Activated CD8-positive, alpha-beta T cell treated with anti-CD3 and anti-CD28 coated beads, Interleukin-2, amount 10 ng/mL, durations not matched to agents 7 days and 5 days (primary cell): ENCODE measurements around the gene TMEM164. TPM values are rescaled to one million over a fixed set of nuclear protein-coding genes. Genes with fewer than 3 reads are reported as not detected.
A peak's percentile ranks its signal among the peaks of the same experiment; 100 is the strongest.

ENCODE experiments used
- ATAC-seq: fragments of 150-1000 bp; cut with Tn5 transposase; one replicate; pipeline ENCODE4 v1.10.0; 2021; ENCODE audit warnings: moderate library complexity
- CTCF ChIA-PET: fragments of 350-600 bp; sonication (Branson Sonifier 250); formaldehyde crosslinking; loops from one replicate; lab custom pipeline; 2021; ENCODE audit warnings: antibody characterized with exemption; lab: Charles Lee
- POLR2A ChIA-PET: fragments of 350-600 bp; sonication (Branson Sonifier 250); formaldehyde crosslinking; loops from one replicate; lab custom pipeline; 2021; ENCODE audit warnings: antibody characterized with exemption; lab: Charles Lee
- DNase-seq: peaks from one replicate; pipeline ENCODE4 v3.0.0-alpha.2; 2020
- H3K27ac Mint-ChIP-seq: one replicate; pipeline ENCODE4 v1.8.0; 2021; ENCODE audit warnings: mild to moderate bottlenecking, mixed read lengths
- H3K27me3 Mint-ChIP-seq: one replicate; pipeline ENCODE4 v1.8.0; 2021; ENCODE audit warnings: low read depth, mixed read lengths
- H3K36me3 Mint-ChIP-seq: one replicate; pipeline ENCODE4 v1.8.0; 2021; ENCODE audit warnings: low read depth, mixed read lengths
- H3K4me1 Mint-ChIP-seq: one replicate; pipeline ENCODE4 v1.8.0; 2021; ENCODE audit warnings: low read depth, mixed read lengths
- H3K4me3 Mint-ChIP-seq: one replicate; pipeline ENCODE4 v1.8.0; 2021; ENCODE audit warnings: mild to moderate bottlenecking, mixed read lengths
- H3K9me3 Mint-ChIP-seq: one replicate; pipeline ENCODE4 v1.8.0; 2022; ENCODE audit warnings: mixed read lengths; ENCODE audit not compliant: insufficient read depth
- total RNA-seq, 2 experiments: library from RNA; stranded (reverse); gene quantifications; one replicate each; pipeline ENCODE4 v1.2.3, GENCODE V29; 2021

The TMEM164 gene
- total RNA-seq, 2 experiments from 2014 or later = 17.5 to 24.1 TPM

DNA sequence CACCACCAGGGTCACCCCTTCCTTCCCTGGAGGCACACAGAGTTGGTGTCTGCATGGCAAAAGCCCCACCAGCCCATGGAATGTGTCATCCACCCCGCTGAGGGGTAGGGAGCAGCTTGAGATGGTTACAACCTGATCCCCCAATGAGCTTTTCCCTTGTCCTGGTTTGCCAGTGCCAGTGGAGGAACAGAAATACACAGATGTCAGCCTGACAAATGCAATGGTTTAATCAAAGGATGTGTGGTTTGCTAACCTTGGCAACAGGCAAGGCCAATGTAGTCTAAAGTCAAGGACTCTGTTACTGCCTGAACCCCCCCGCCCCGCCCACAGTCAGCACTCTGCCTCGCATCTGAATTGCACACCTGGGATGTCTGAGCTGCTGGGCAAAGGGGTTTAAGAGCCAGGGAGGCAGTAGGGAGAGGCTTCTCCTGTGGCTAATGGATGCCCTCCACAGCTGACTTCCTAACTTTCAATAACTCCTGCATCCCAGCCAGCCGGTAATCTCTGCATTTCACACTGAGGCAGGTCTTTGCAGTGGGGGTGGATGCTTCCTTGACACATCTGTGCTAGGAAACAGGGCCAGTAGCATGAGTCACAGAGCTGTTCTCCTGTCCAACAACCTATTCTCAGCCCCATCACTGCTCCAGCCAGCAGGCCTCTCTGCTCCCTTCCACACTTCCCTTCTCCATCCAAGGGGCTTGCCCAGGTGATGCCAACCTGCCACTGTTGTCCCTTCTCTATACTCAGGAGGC, 177.4 kb downstream of the TMEM164 start:
- ChIA-PET CTCF (no interaction called here), POLR2A (no interaction called here)
- peaks cover 1% of the 10 kb centered on the region for H3K36me3 Mint-ChIP-seq
- H3K27me3 Mint-ChIP-seq = no peaks in the 10 kb centered on the region
- ATAC-seq = no peak
- no peaks in the 10 kb centered on the region for H3K9me3 Mint-ChIP-seq
- H3K4me3 Mint-ChIP-seq = no peak overlapping the region
- H3K27ac Mint-ChIP-seq = no peak overlapping the region
- no peak for DNase-seq
- peaks cover 3% of the 10 kb centered on the region for H3K4me1 Mint-ChIP-seq

GRCh38 chrX:110180928-110181310, 178.0 kb downstream of the TMEM164 start:
- no peak overlapping the region for H3K4me3 Mint-ChIP-seq
- no peaks in the 10 kb centered on the region for H3K27me3 Mint-ChIP-seq
- DNase-seq (no peak), ATAC-seq (no peak)
- no peaks in the 10 kb centered on the region for H3K9me3 Mint-ChIP-seq
- H3K27ac Mint-ChIP-seq = no peak overlapping the region
- peaks cover 5% of the 10 kb centered on the region for H3K4me1 Mint-ChIP-seq
- peaks cover 3% of the 10 kb centered on the region for H3K36me3 Mint-ChIP-seq
- CTCF ChIA-PET = no interaction called here
- POLR2A ChIA-PET = no interaction called here

DNA sequence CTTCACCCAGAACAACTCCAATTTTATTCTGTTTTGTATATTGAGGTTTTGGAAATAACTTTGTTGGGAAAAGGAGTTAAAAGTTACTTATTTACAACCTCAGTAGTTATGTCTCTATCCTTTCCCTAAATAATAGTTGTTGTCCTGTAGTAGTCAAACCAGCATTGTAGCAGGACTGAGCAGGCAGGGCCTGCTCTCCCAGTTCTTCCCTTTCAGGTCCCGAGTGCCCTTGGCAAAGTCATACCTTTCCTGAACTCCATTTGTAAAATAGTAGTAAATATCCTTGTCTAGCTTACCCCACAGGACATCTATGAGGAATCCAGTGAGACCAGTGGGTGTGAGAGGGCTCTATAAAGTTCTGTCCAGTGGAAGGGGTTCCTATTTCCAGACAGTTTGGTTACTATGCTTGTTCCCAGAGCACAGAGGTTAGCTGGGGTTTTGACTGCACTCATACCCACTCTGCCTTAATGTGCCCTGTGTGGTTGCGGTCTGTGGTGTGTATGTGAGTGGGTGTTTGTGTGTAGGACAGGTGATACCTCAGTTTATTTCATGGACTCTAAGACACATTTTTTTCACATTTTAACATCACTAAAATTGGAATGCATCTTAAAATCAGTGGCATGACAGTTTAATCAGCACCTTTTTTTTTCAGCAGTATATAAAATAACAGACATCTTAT, 178.7 kb downstream of the TMEM164 start:
- Mint-ChIP-seq H3K4me3 (no peak overlapping the region), H3K27me3 (no peaks in the 10 kb centered on the region), H3K36me3 (peaks cover 3% of the 10 kb centered on the region), H3K4me1 (peaks cover 5% of the 10 kb centered on the region), H3K9me3 (peaks cover 4% of the 10 kb centered on the region), H3K27ac (no peak overlapping the region)
- CTCF ChIA-PET = interaction anchor here (1.5 kb wide), 1 partner anchor 227 kb away, joined by 3 read pairs; no protein-coding TSS in a partner anchor
- POLR2A ChIA-PET = no interaction called here
- no peak for ATAC-seq
- no peak for DNase-seq

DNA sequence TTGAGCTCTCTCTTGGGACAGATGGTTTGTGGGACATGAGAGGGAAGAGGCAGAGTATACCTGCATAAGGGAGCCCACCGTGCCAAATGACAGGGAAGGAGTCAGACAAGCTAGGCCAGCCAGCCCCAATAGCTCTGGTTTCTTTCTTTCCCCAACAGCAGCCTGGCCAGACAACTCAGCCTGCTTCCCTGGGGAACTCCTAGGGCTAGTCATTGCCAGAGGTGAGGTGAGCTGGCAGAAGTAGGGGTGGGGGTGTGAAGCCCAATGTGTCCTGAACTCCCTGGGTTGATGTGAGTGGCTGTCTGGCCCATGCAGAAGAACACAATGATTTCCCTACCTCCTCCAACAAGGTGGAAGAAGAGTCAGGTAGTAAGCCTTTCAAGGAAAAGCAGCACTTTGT, 179.4 kb downstream of the TMEM164 start:
- H3K4me1 Mint-ChIP-seq = peaks cover 5% of the 10 kb centered on the region
- H3K36me3 Mint-ChIP-seq = peaks cover 3% of the 10 kb centered on the region
- H3K4me3 Mint-ChIP-seq = no peak overlapping the region
- H3K9me3 Mint-ChIP-seq = peaks cover 4% of the 10 kb centered on the region
- no peak overlapping the region for H3K27ac Mint-ChIP-seq
- DNase-seq = no peak
- ChIA-PET CTCF (interaction anchor here (1.0 to 1.5 kb wide), 2 partner anchors 18 to 226 kb away, joined by 3 to 4 read pairs; no protein-coding TSS in a partner anchor), POLR2A (no interaction called here)
- ATAC-seq = no peak
- no peaks in the 10 kb centered on the region for H3K27me3 Mint-ChIP-seq

- Mint-ChIP-seq H3K27ac (no peak overlapping the region), H3K27me3 (no peaks in the 10 kb centered on the region), H3K4me1 (peaks cover 5% of the 10 kb centered on the region), H3K9me3 (peaks cover 4% of the 10 kb centered on the region), H3K4me3 (no peak overlapping the region), H3K36me3 (peaks cover 3% of the 10 kb centered on the region)
- ChIA-PET POLR2A (no interaction called here), CTCF (interaction anchor here (1.0 to 1.5 kb wide), 2 partner anchors 18 to 226 kb away, joined by 3 to 4 read pairs; no protein-coding TSS in a partner anchor)
- DNase-seq (no peak), ATAC-seq (no peak)
Observed at GRCh38 chrX:110182865-110183264, 180.0 kb downstream of the TMEM164 start.

DNA sequence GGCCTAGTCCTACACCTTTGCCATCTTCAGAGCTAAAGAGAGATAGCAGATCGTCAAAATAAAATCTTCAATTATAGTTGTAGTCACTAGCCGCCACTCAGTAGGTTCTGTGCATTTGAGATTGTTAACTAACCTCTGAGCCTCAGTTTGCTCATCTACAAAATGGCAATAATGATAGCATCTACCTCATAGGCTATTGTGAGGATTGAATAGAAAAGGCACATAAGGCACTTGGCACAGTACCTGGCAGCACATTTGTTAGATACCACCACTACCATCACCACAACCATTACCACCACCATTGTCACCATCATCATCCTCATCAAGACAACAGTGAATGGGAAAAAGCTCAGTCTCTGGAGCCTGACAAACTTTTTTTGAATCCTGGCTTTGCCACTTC, 180.4 kb downstream of the TMEM164 start:
- ATAC-seq = no peak
- H3K4me3 Mint-ChIP-seq = no peak overlapping the region
- H3K27me3 Mint-ChIP-seq = no peaks in the 10 kb centered on the region
- POLR2A ChIA-PET = no interaction called here
- CTCF ChIA-PET = interaction anchor here (1.0 to 1.5 kb wide), 2 partner anchors 17 to 225 kb away, joined by 3 to 4 read pairs; no protein-coding TSS in a partner anchor
- DNase-seq = no peak
- peaks cover 4% of the 10 kb centered on the region for H3K36me3 Mint-ChIP-seq
- H3K27ac Mint-ChIP-seq = no peak overlapping the region
- H3K9me3 Mint-ChIP-seq = peaks cover 4% of the 10 kb centered on the region
- peaks cover 10% of the 10 kb centered on the region for H3K4me1 Mint-ChIP-seq

DNA sequence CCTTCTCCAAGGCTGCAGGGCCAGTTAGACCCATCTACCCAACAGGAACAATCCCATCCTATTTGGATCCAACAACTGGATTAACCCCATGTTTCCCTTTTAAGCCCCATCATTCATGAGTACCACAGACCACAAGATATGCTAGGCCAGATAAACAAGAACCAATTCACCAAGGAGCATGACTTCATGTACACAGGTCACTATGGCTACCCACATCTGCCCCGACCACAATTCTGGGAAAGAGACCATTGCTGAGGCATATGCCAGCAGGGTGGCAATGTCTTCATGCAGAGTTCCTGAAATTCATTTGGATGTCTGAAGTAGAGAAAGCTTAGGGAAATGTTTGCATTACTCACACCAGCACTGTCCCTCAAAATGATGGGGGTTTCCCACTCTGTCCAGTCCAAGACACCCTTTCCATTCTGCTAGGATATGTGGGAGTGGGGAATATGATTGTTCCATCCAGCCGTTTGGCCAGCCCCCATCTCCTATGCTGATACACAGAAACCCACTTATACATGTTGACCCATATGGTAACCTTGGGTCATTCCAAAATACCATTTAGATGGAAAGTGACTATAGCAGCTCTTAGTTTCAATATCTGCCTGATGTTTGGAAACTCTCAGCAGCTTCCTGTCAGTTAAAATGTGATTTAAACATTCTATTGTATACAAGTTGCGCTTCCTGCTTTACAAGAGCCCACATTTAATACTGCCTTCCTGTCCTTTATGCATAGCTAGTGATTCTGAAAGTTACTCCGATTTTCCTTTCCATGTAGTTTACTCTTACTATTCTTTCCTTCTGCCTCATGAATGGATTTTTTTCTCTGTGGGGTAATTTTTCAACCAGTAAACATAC, 186.0 kb downstream of the TMEM164 start:
- POLR2A ChIA-PET = interaction anchor here (0.8 kb wide), 1 partner anchor 129 kb away, joined by 3 read pairs; the partner anchor contains the start of gene AMMECR1
- Mint-ChIP-seq H3K36me3 (peaks cover 5% of the 10 kb centered on the region), H3K9me3 (peaks cover 4% of the 10 kb centered on the region), H3K27ac (peak overlapping the region; percentile 58), H3K4me1 (peaks cover 33% of the 10 kb centered on the region), H3K4me3 (no peak overlapping the region), H3K27me3 (no peaks in the 10 kb centered on the region)
- CTCF ChIA-PET = no interaction called here
- peak; percentile 33 for ATAC-seq
- DNase-seq = no peak

DNA sequence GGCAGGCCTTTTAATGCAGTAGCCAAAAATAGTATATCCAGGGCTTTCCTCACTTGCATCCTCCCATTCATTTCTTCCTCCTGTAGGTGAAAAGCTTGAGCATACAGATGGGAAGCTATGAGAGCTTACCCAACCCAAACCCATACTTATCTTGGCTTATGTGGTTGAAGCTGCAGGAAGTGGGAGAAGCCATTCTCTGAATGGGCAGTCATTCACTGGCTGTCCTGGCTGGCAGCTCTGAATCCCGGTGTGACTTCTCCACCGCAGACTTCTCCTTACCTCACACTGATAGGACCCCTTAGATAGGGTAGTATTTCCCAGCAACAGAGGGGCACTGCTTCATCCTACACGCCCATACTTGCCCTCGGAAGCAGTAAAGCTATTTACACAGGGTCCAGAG, 189.6 kb downstream of the TMEM164 start:
- ChIA-PET POLR2A (no interaction called here), CTCF (interaction anchor here (0.6 kb wide), 1 partner anchor 215 kb away, joined by 3 read pairs; no protein-coding TSS in a partner anchor)
- no peak overlapping the region for H3K4me3 Mint-ChIP-seq
- peaks cover 3% of the 10 kb centered on the region for H3K36me3 Mint-ChIP-seq
- no peaks in the 10 kb centered on the region for H3K27me3 Mint-ChIP-seq
- H3K4me1 Mint-ChIP-seq = peaks cover 28% of the 10 kb centered on the region
- DNase-seq (no peak), ATAC-seq (no peak)
- H3K27ac Mint-ChIP-seq = no peak overlapping the region
- H3K9me3 Mint-ChIP-seq = no peaks in the 10 kb centered on the region

DNA sequence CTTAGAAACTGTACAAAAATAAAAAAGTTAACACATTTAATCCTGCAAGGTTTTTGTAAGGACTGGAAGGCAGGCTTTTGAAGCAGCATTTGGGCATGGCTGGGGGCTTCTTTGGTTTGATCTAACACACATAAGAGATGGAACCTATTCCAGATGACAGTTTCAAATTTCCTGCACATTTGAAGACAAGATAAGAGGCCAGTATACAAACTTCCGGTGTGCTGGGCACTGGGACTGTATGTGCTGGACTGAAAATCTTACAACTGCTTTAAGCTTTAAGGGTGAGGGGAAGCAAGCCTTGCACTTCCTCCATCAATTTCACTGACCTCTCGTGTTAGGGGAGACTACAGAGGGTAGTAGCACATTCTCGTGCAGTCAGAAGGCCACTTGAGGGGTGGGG, 192.1 kb downstream of the TMEM164 start:
- no peak overlapping the region for H3K27ac Mint-ChIP-seq
- ChIA-PET POLR2A (no interaction called here), CTCF (no interaction called here)
- ATAC-seq = no peak
- DNase-seq = no peak
- peaks cover 9% of the 10 kb centered on the region for H3K4me1 Mint-ChIP-seq
- peaks cover 2% of the 10 kb centered on the region for H3K36me3 Mint-ChIP-seq
- H3K9me3 Mint-ChIP-seq = no peaks in the 10 kb centered on the region
- no peak overlapping the region for H3K4me3 Mint-ChIP-seq
- no peaks in the 10 kb centered on the region for H3K27me3 Mint-ChIP-seq

DNA sequence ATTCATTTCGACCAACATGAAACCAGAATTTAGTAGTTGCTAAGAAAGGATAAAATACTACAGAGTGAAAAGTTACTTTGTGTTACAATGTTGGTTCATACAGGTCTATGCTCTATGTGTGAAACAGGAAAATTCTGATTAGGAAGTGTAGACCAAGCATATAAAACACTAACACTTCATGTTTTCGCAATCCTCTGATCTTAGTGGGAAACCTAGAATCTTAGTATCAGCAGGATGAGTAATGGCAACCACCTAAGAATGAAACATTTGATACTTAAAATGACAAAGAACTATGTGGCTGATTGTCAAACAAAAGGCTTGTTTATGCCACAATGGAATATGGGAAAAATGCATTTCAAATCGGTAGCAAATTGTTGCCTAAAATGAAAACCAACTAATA, 198.9 kb downstream of the TMEM164 start:
- H3K4me3 Mint-ChIP-seq = no peak overlapping the region
- H3K36me3 Mint-ChIP-seq = peaks cover 7% of the 10 kb centered on the region
- no peaks in the 10 kb centered on the region for H3K9me3 Mint-ChIP-seq
- POLR2A ChIA-PET = no interaction called here
- CTCF ChIA-PET = no interaction called here
- ATAC-seq (no peak), DNase-seq (no peak)
- no peaks in the 10 kb centered on the region for H3K27me3 Mint-ChIP-seq
- H3K27ac Mint-ChIP-seq = no peak overlapping the region
- H3K4me1 Mint-ChIP-seq = peaks cover 5% of the 10 kb centered on the region

DNA sequence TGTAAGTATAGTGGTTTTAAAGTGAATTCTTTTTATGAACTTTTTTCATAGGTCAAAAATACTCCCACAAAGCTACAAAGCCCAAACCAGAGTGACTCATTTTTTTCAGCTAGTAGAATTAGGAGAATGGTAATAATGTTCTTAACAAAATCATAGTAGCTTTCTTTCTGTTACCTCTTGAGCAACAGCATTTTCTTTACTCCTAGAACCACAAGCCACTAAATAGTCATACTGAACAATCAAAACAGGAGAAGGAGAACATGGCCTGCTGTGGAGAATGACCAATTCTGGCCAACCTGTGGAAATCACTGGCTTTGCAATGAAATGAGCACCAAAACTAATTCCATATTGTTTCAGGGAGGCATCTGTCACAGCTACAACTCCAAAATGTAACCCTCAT, 202.1 kb downstream of the TMEM164 start:
- H3K27ac Mint-ChIP-seq = no peak overlapping the region
- no peaks in the 10 kb centered on the region for H3K9me3 Mint-ChIP-seq
- CTCF ChIA-PET = no interaction called here
- no peak for DNase-seq
- no peaks in the 10 kb centered on the region for H3K27me3 Mint-ChIP-seq
- peaks cover 7% of the 10 kb centered on the region for H3K36me3 Mint-ChIP-seq
- H3K4me1 Mint-ChIP-seq = peaks cover 5% of the 10 kb centered on the region
- no peak overlapping the region for H3K4me3 Mint-ChIP-seq
- POLR2A ChIA-PET = no interaction called here
- no peak for ATAC-seq
